GM18511 (cell line): ENCODE results near the gene ANKRD11.

ENCODE experiments used
- ATAC-seq: cut with Tn5 transposase; IDR thresholded peaks from one replicate; pipeline ENCODE4 v1.9.1; 2021; ENCODE audit warnings: mild to moderate bottlenecking, moderate library complexity; ENCODE audit not compliant: unreplicated experiment

The ANKRD11 gene

GRCh38 chr16:89319886-89320781 lies 170.2 kb downstream of the ANKRD11 start:
- no peak for ATAC-seq

DNA sequence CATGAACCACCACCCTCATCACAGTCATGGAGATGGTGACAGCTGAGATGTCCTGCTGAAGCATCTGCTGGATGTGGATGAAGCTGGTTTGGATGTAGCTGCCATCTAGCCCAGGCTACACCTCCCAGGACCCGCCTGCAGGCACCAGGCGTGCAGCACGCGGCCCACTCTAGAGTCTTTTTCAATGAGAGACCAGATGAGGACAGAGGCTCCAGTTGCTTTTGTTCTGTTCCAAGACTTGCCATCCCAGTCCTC lies 170.8 kb downstream of the ANKRD11 start:
- ATAC-seq = no peak

- no peak for ATAC-seq
Observed at GRCh38 chr16:89318871-89319630, 171.3 kb downstream of the ANKRD11 start.

- ATAC-seq = no peak
Observed at GRCh38 chr16:89318430-89318758, 172.0 kb downstream of the ANKRD11 start.

GRCh38 chr16:89317729-89318429 lies 172.5 kb downstream of the ANKRD11 start:
- ATAC-seq = no peak

- no peak for ATAC-seq
Observed at GRCh38 chr16:89317101-89317671, 173.2 kb downstream of the ANKRD11 start.

DNA sequence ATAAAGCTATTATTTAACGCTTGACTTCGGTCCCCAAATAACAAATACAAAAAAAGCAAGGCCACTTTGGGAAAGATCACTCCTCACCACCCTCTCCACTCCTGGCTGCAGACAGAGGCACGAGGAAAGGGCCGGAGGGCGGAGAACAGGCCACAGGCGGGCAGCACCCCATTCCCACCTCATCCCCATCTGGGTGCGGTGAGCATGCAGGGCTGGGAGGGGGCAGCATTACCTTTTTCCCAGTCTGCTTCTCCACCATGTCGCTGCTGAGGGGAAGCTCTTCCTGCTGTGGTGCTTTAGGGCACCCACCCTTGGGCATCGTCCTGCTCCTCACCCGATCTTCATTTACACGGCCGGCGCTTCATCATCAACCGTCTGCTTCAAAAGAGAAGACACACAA lies 173.7 kb downstream of the ANKRD11 start:
- ATAC-seq = no peak

DNA sequence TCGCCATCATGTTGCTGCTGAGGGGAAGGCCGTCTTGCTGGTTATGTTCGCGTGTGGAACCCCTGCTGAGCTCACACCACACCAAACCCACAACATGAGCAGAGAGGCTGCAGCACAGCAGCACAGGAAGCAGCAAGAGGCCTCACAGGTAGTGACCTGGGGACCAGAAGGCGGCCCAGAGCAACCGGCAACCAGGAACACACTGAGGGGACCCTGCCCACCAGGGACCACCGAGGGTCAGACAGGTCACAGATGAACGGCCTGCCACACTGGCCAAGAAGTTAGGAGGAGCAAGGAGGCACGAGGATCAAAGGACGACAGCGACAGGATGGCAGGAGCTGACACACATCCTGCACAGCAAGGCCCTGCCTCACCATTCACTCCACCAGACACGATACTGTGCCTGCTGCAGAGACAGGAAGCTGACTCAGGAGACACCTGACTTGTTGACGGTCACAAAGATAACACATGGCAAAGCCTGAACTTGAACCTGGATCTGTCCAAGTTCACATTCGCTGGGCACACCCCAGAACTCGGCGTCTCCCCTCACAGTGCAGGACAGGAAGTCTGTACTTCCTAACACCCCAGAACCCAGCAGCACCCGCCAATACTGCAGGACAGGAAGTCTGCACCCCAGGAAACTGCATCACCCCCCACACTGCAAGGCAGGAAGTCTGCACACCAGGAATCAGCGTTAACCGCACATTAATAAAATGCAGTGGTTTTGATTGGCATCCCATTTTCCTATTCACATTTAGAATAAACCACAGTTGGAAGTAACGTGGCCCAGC lies 174.4 kb downstream of the ANKRD11 start:
- no peak for ATAC-seq

GRCh38 chr16:89315271-89315670 lies 175.1 kb downstream of the ANKRD11 start:
- ATAC-seq = no peak

DNA sequence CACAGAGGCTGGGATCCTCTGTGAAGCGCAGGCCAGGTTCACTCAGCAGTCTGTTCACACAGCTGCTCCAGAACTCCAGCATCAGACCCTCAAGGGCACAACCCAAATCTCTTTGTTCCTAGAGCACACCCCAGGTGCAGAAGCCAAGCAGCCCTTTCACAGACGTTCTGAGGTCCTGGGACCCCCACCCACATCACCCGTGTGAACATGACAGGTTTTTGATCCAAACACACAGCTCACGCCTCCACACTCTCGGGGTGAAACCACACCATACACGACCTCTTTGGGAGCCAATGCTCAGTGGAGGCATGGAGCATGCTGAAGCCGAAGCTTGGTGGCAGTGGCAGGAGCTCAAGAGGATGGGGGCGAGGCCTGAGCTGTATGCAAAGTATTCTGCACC lies 175.5 kb downstream of the ANKRD11 start:
- ATAC-seq = no peak

GRCh38 chr16:89314357-89314756 lies 176.0 kb downstream of the ANKRD11 start:
- no peak for ATAC-seq

DNA sequence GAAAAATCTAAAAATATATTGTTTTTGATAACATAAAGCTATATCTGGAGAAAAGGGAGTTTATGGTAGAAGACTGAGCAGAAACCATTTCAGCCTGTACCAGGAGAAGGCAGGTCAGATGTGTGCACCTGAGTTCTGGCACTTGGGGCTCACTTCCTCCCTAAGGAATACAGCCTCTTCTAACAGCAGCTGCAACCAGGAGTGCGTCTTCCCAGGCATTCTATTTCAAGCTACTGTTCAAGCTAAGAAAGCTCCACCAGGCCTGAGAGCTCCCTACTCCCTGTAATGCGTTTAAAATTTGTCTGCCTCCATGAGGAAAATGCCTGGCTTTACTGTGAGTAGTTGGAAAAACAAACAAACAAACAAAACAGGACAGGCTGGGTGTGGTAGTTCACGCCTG lies 176.8 kb downstream of the ANKRD11 start:
- no peak for ATAC-seq

DNA sequence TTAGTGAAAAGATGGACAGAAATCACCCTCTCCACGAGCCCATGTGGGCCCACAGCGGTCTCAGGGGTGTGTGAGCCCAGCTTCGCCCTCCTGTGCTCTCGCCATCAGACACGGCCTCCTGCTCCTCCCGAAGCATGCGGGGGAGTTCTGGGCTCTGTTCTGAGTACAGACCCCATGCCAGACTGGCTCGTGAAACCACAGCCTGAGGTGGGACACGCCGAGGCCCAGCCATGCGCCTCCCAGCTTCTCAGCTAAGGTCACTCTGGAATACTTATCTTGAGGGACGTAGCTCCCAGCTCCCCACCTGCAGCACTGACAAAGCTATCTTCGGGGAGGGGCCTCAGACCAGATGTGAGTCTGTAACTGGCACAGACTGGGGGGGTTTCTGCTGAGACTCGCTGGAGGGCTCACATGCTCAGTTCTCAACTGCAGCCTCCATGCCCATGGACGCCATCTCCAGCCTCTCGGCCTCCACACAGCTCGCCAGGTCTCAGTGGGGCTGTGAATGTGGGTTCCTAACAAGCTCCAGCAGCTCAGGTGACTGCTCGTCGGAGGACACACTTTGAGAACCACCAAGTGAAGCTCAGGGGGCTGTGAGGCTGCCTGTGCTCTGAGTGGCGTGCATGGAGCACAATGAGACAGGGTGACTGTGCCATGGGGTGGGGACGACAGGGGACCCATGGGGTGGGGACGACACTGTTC lies 177.6 kb downstream of the ANKRD11 start:
- no peak for ATAC-seq

- no peak for ATAC-seq
Observed at GRCh38 chr16:89312194-89312593, 178.2 kb downstream of the ANKRD11 start.

DNA sequence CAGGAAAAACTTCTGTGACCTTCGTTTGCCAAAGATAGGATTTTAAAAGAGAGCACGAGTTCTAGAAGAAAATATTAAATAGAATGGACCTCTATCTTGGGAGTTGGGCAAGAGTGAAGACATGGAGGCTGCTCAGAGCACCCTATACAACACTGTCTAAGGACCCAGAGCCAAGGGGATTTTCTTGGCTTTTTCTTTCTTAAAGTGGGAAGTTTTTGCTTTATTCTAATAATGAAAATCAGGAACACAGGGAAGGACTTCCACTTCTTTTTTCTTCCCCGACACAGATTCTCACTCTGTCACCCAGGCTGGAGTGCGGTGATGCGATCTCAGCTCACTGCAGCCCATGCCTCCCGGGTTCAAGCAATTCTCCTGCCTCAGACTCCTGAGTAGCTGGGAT lies 178.7 kb downstream of the ANKRD11 start:
- no peak for ATAC-seq

DNA sequence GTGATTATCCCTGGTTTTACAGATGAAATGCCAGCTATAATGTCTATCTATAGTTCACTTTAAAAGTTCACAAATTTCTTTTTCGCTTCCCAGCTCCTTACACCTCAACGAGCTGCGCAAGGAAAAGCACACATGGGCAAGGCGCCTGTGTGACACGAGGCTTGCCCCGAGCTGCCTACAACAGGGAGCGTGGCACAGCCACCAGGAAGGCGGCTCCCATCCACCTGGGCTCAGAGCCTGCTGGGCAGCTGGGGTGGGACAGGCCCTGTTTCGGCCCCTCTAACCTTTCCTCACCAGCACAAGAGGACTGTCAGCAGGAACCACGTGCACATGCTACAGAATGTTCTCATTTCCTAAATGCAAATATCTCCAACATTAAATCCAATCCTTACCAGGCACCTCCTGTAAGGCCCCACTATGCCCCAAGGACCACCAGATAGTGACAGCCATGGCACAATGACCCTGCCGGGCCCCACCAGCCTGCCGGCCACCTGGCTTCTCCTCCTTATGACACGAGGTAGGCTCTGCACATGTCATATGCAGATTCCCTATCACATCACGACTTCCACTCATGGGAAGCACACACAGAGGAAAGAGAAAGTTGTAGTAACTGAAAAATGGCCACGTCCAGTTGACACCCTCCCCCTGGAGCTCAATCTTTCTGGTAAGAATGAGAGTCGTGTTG lies 180.8 kb downstream of the ANKRD11 start:
- ATAC-seq = no peak

DNA sequence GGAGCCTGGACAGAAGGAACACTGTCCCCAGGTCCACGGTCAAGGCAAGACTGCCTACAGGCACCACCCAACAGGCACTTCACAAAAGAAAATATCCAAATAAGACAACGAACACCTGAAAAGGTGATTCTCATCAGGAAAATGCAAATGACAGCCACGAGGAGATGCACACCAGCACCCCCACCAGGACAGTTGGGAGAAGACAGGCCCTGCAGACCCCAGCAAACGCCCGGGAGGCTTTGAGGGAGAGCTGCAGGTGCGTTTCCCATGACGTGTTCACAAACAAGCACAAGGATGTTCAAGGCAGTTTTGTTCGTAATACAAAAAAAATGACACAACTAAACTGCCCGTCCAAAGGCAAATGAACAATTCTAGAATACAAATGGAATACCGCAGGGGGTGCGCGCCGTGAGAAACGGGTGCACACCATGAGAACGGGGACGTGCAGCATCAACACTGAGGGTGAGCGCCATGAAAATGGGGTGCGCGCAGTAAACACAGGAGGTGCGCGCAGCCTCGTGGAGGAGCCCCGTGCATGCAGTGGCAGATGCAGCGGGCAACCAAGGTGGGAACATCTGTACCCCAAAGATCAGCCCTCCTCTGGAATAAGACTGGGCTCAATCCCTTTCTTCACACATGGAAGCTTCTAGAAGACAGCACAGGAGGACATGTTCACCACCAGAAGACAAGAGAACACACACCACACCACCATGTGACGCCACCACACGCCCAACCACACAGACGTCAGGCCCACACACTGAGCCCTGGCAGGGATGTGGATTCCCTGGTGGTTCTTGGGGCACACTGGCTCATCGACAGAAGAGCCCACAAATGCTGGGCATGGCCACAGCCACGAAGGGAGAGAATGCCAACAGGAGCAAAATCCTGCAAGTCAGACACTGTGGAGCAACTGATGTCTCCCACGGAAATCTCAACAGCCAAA lies 181.7 kb downstream of the ANKRD11 start:
- ATAC-seq = no peak

DNA sequence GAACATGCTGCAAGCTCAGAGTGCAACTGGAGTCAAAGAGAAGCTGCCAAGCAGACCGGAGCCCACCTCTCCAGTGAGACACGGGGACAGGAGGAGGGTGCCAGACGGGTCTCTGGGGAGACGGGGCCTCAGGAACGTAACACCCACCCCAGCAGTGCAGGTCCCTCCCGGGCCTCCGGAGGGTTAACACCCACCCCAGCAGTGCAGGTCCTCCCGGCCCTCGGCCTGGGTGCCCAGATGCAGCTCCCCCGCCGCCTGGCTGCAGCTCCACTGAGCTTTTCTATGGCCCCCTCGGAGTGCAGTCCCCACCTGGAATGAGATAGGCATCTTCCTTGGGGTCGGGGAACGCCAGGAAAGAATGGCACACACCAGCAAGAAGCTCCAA lies 182.9 kb downstream of the ANKRD11 start:
- no peak for ATAC-seq
